Medulla oblongata (tissue), 1 donor: ENCODE measurements around the gene OR8G5.

Experiments used
- DNase-seq: peaks from one replicate; pipeline ENCODE4 v3.0.0-alpha.2; 2015; ENCODE audit errors: extremely low spot score

The OR8G5 gene

DNA sequence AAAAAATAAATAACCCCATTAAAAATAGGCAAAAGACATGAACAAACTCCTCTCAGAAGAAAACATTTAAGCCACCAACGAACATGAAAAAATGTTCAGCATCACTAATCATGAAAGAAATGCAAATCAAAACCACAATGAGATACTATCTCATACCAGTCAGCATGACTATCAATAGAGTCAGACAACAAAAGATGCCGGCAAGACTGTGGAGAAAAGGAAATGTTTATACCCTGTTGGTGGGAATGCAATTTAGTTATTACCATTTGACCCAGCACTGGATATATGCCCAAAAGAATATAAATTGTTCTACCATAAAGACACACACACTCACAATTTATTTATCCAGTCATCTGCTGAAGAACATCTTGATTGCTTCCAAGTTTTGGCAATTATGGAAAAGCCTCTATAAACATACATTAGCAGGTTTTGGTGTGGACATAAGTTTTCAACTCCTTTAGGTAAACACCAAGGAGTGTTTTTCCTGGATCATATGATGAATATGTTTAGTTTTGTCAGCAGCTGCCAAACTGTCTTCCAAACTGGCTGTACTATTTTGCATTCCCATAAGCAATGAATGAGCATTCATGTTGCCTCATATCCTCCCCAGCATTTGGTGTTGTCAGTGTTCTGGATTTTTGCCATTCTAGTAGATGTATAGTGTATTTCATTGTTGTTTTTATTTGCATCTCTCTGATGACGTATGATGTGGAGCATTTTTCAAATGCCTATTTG lies 29.6 kb downstream of the OR8G5 start:
- DNase-seq = no peak

DNA sequence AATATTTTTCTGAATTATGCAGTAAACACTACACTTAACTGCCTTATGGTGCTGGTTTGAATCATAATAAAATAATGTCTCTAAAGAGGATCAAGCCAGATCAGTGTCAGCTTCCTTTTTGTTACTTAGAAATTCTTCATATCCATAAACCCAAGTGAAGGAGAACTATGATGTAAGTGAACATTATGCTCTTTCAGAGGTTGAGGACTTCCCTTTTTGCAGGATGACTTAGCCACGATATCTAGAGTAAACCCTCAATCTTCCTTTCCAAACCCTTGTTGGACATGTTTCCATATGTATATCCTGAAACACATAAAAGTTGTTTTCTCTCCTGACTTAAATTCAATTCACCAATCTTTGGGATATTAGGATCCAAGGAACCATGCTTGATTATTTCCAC lies 38.5 kb downstream of the OR8G5 start:
- no peak for DNase-seq

DNA sequence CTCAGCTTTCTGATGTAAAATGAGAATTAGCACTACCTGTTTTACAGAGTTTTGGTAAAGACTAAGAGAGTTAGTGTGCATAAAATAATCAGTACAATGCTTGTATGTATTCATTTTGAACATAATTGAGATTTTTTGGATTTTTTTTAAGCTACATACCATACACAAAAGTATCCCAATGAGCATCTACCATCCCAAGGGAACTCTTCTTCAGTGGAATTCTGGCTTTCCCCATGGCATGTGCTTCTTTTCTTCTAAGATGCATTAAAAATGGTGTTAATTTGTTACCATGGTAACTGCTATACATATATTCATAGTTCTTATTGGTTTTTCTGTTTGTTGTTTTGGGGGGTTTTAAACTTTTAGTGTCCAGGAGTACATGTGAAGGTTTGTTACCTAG lies 39.8 kb downstream of the OR8G5 start:
- no peak for DNase-seq

DNA sequence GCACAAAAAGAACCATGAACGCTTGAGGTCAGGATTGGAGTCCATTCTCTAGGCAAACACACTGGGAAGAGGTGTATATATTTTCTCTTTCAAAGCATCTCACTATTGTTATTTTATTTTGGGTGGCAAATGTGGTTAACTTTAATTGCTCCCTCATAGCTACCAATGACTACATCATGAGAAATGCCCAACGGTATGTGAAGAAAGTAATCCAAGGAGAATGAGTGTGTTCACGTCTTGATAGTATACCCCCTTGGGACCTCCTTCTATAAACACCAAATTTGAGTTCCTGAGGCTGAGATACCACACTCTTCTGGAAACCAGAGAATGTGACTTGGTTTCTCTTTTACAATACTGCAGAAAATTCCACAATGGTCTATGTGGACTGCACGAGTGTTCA lies 41.7 kb downstream of the OR8G5 start:
- no peak for DNase-seq

DNA sequence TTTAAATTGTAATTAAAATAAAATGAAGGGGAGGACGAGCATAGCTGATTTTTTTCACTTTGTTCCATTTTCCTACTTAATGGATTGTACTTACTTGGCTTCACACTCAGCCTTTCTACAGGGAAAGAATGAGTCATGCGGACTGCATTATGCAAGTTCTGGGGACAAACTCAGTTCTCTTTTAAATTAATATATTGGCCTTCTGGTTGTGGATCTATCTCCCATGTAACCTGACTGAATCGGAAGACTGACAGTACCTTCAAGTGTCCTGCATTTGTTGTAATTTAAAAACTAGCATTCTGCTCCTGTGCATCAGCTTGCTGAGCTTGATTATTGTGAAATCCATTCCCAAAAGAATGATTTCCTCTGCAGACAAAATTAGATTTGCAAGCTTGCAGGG lies 45.4 kb downstream of the OR8G5 start:
- no peak for DNase-seq

DNA sequence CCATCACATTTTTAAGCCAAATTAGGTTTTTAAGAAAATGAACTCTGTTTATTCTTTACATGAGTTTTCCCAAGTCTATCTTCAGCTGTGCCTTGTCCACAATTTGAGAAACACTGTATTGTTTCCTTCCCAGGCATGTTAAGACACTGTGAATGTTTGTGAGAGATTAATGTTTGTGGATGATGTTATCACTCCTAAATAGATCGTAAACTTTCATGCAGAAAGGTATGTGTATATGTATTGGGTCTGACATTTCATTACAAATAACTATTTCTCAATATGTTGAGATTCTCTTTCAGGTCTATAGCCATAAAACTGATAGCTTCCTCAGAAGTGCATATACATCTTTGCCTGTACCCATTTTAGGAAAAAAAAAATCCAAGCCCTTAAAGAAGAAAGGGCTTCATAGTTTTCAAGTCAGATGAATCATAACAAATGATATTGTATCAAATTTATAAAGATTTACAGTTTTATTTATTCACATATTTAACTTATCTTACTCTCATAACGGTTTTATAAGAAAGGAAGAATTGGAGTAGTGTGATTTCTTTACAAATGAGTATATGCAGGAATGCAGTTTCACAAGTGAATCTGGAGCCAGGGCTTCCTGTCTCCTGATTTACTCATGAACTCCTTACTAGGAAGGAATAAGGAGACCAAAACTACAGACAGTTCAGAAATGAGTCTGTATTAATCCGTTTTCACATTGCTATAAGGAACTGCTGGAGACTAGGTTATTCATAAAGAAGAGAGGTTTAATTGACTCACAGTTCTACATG lies 46.4 kb downstream of the OR8G5 start:
- no peak for DNase-seq

DNA sequence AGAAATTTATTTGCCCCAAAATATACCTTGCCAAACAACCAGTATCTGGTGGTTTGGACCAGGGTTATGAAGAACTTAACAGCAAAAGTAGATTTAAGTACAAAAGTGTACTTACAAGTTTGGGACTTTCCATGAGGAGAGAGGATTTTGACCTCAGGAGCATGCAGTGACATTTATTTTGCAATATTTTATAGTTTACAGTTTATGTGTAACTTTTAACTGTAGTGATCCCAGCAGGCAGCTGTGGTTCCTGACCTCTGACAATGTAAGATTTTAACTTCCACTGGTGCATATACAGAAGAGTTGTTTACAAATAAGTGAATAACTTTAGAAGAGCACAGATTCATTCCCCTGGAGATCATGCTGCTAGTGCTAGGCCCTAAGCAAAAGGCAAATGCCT lies 50.9 kb downstream of the OR8G5 start:
- no peak for DNase-seq

DNA sequence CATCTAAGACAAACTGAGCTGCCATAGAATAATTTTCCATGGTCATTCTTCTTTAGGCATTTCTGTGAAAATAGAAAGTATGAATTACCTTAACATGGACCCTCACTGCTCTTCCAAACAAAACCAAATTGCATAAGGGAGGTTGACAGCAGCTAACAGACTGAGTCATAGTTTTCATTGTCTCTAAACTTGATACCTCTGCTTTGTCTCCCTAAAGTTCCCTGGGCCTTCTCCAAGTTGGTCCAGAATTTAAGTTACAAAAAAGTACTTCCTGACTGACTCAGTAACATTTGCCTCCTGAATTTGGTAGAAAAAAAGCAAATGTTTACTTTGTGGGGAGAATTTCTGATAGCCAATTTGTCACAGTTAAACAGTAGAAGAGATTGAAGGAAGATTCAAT lies 54.5 kb downstream of the OR8G5 start:
- no peak for DNase-seq

DNA sequence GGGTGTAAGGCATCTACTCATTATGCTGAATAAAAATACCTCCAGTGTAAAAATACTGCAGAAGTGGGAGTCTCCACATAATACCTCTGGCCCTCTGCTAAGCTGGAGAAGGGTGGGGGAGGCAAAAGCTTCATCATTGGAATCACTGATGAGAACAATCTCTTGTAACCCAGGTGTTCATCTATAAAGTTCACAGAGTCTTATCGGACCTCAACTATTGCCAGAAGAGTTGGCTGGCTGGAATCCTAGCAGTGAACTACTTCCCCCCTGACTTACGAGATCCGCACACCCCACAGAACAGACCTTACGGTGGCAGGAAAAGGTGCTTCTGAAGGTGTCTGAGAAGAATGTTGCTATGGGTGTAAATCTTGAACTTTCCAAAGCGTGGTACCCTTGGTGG lies 55.1 kb downstream of the OR8G5 start:
- DNase-seq = no peak

DNA sequence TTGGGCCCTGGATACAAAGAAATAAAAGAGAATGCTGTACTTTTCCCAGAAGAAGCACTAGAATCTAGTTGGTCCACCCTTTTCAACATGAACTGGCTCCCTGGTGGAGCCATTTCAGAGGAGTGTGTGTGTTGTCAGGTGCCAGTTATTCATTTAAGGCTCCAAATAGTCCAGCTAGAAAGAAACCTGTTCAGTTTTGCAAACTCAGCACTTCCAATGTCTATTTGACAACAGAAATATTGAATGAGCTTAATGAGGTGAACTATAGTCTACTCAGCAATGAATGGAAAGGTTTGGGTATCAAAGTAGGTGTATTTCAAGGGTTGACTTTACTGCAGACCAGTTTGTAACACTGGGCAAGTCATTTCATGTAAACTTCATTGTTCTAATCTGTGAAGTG lies 55.5 kb downstream of the OR8G5 start:
- DNase-seq = no peak

DNA sequence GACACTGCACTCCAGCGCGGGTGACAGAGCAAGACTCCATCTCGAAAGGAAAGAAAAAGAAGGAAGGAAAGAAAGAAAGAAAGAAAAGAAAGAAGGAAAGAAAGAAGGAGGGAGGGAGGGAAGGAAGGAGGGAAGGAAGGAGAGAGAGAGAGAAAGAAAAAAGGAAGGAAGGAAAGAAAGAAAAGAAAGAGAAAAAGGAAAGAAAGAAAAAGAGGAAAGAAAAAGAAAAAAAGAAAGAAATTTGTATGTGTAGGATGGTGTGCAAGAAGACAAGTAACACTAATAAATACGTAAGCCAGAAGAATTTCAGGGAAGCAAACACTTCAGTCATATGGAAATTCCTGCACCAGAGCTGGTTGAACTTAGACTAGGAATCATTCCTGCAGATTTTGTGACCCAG lies 57.0 kb downstream of the OR8G5 start:
- DNase-seq = no peak

DNA sequence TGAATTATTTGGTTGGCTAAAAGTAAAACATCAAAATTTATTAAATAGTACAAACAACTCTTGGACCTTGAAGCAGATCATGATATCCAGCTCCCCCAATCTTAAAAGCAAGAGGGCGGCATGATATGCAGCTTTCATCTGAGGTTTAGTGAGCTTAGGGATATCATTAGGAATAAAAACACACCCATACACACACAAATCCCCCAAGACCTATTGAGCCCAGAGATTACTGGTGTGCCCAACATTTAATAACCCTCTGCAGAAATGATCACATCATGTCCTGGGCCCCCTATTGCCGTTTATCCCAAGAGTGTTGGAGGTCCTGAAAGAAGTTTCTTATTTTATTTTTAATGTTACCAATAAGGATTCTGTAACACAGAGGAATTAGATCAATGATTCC lies 57.7 kb downstream of the OR8G5 start, which contains the start of gene OR8D1:
OR8D1 (minus strand) TSS at position 101 of the 400 bp plus-strand sequence. CDS start 3,183 bp downstream, outside the sequence.
- DNase-seq = no peak

DNA sequence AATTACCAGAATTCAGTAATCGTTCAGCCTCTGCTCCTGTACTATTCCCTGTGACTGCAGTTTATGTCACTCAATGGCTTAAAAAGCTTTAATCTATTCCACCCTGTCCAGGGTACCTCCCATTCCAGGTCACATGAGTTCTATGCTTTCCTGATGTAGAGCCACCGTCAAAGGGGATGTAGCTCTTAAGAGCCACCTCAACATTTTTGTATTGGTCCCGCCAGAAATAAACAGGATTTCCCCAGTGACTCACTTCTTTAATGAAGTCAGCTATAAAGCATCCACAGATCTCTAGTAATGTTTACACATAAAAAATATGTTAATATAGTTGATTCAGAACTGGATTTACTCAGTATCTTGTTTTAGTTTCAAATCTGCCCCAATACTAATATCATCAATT lies 58.9 kb downstream of the OR8G5 start:
- no peak for DNase-seq
